ENCODE measurements around the gene ONECUT3.

Gene ONECUT3

GRCh38 chr19:1761528-1762242 lies 8.4 kb downstream of the ONECUT3 start:
- no peak for TF ChIP-seq CTCF (IDR thresholded peaks at IDR 0.05)

GRCh38 chr19:1762243-1763117 lies 9.2 kb downstream of the ONECUT3 start:
- TF ChIP-seq CTCF (IDR thresholded peaks at IDR 0.05): no peak

- TF ChIP-seq CTCF (IDR thresholded peaks at IDR 0.05): no peak
Observed at GRCh38 chr19:1763648-1764639, 10.6 kb downstream of the ONECUT3 start.

GRCh38 chr19:1764729-1765128 lies 11.4 kb downstream of the ONECUT3 start:
- no peak for TF ChIP-seq CTCF (IDR thresholded peaks at IDR 0.05)

GRCh38 chr19:1765232-1765903 lies 12.1 kb downstream of the ONECUT3 start:
- no peak for TF ChIP-seq CTCF (IDR thresholded peaks at IDR 0.05)

GRCh38 chr19:1765904-1766799 lies 12.8 kb downstream of the ONECUT3 start:
- no peak for TF ChIP-seq CTCF (IDR thresholded peaks at IDR 0.05)
